COR-L47 (cell line): ENCODE results near the gene GRSF1.
A peak's percentile ranks its signal among the peaks of the same experiment; 100 is the strongest.
"Not testable (repeated sequence)": the region's sequence is repeated elsewhere in the genome, so short reads cannot be mapped to it uniquely, and the experiment has no call there.

ENCODE experiments used
- DNase-seq: peaks from one replicate; lab custom pipeline; 2025; lab: John Stamatoyannopoulos, UW

Gene GRSF1

DNA sequence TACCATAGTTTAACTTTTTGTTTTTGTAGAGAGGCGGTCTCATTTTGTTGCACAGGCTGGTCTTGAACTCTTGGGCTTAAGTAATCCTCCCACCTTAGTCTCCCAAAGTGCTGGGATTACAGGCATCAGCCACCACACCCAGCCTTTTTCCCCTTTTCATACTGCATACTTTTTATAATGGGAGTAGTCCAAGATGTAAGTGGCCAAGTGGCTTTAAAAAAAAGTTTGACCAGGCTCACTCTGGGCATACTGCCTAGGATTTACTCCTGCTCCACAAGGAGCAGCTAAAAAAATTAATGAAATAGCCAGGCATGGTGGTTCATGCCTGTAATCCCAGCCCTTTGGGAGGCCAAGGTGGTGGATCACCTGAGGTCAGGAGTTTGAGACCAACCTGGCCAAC lies 6.0 kb downstream of the GRSF1 start:
- no peak for DNase-seq

DNA sequence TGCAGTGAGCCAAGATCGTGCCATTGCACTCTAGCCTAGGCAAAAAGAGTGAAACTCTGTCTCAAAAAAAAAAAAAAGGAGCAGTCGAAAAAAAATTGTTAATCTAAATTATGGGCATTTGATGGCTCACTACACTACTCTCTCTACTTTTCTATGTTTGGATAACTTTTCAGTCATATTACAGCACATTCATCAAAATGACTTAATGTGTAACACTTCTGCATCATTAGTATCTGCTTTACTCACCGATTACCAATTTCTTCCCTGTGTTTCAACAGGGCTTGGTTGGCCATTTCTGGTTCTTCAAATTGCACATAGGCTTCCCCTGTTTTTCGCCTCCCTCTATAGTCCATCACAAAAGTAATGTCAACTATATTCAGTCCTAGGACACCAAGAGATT lies 8.4 kb downstream of the GRSF1 start:
- DNase-seq, result no peak

DNA sequence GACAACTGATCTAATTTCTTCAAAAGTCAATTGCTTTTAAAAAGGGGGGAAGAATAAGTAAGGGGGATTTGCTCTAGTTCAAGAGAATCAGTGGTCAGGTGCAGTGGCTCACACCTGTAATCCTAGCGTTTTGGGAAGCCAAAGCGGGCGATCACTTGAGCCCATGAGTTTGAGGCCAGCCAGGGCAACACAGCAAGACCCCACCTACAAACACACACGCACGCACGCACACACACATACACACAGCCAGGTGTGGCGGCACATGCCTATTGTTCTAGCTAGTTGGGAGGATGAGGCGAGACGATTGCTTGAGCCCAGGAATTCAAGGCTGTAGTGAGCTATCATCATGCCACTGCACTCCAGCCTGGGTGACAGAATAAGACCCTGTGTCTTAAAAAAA lies 9.6 kb downstream of the GRSF1 start:
- DNase-seq, result no peak

DNA sequence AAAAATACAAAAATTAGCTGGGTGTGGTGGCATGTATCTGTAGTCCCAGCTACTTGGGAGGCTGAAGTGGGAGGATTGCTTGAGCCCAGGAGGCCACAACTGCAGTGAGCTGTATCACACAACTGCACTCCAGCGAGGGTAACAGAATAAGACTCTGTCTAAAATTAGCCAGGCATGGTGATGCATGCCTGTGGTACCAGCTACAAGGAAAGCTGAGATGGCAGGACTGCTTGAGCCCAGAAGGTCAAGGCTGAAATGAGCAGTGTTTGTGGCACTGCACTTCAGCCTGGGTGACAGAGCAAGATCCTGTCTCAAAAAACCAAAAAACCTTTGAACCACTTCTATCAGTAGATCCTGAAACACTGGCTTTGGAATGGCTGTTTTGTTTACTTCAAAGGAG lies 10.2 kb downstream of the GRSF1 start:
- no peak for DNase-seq

DNA sequence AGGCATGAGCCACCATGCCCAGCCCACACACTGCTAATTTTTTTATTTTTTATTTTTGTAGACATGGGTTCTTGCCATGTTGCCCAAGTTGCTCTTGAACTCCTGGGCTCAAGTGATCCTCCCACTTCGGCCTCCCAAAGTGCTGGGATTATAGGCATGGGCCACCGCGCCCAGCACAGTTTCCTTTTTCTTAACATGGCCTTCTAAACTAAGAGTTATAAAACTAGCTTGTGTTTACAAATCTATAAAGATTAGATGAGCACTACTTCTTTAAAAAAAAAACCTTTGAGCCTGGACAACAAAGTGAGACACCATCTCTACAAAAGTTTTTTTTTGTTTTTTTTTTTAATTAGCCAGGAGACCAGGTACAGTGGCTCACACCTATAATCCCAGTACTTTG lies 10.7 kb downstream of the GRSF1 start:
- no peak for DNase-seq

DNA sequence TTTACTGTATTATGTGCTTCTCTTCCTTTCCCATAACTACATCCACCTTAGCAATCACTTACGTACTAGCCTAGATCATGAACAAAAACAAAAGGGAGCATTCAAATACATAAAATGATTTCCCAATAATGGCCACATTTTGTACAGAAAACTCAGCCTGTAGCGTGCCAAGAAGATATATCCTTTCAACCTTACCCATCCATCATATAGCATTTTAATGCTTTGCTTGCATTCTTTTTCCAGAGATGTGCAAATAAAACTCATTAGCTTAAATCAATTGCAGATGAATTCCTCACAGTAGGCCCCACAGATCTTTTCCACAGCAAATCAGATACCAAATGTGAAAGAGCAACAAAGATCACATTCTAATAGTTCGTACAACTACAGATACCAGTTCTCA lies 20.8 kb downstream of the GRSF1 start:
- no peak for DNase-seq

DNA sequence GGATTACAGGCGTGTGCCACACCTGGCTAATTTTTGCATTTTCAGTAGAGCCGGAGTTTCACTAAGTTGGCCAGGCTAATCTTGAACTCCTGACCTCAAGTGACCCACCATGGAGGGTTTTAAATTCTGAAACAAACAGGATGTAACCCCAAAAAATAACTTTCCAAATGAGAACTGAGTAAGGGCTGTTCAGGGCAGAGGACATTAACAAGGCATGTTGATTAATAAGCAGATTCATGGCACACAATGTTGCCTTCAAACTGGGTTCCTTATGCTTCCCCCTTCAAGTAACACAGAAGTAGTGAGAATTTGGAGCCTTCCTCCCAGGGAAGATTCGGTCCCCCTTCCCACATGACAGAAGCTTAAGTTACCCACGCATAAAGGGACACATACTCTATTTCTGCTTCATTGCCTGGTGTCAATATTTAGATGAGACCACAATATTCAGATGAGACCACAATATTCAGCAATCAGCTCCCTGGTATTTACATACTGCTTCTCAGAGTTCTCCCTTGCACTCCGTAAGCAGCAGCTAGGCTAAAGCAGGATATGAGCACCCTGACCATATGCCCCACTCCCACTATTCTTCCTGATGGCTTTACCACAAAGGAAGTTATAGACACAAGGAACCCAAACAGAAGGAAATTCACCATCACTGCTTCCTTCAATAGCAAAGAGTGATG lies 21.4 kb downstream of the GRSF1 start:
- DNase-seq, result no peak

DNA sequence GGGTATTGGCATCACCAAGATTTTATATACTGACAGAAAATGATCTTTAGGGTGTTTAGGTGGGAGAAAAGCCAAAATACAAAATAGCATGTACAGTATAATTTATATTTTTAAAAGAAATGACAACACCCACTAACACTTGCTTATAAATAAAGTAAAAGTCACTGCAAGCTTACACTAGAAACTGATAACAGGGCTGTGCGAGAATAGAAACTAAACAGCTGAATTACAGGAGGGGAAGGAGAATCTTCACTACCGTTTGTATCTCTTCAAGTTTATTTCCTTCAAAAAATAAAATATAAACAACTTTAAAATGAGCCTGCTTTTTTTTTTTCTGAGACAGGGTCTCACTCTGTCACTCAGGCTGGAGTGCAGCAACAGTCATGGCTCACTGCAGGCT lies 22.8 kb downstream of the GRSF1 start:
- DNase-seq, result no peak

DNA sequence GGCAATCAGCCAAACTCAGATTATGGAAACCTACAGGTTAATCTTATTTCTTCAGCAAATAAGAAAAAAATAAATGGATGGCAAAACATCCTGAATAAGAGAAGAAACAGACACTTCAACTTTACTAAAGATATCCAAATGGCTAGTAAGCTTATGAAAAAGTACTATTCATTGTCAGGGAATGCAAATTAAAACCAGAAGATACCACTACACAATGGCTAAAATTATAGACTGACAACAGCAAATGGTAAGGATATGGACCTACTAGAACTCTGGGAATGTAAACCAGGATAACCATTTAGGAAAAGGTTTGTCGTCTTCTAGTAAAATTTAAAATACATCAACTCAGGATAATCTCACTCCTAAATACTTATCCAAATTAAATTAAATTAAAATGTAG lies 24.3 kb downstream of the GRSF1 start:
- DNase-seq, result no peak

DNA sequence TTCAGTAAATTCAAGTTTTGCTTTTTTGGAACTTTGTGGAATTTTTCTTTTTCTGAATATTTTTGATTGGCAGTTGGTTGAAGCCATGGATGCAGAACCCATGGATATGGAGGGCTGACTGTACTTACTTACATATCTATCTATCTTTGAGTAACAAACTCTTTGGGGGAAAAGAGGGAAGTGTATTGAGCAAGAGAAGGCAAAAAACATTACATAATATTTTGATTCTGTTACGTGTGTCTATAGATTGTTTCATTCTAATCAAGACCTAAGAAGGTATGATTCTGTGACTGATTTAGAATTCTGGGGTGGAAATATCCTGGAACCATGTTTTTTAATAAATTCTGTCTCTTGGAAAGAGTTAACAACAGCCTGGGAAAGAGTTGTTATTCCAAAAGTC lies 31.5 kb downstream of the GRSF1 start:
- DNase-seq, result no peak

DNA sequence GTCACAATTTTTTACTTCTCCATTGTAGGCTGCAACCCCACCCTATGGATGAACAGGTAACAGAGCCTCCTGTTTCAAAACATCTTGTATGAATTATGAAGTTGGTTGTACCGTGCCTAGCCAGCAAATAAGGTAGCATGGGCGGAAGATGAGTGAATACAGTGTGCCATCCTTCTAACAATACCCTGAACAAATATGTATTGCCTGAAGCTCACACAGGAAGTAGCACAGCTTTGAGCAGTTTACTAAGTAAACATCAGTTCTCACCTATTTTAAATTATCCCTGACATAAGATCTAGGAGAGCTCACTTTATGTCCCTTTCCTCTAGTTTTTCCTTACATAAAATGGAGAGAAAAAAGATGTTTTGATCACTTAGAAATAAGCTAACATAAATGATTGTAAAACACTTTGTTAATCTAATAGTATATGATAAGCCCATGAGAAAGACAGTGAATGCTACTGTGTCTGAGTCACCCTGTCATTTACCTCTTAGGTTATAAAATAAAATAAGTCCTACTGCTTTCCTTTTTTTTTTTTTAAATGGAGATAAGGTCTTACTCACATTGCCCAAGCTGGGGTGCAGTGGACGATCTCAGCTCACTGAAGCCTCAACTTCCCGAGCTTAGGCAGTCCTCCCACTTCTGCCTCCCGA lies 36.6 kb downstream of the GRSF1 start:
- peak; percentile 24 for DNase-seq

DNA sequence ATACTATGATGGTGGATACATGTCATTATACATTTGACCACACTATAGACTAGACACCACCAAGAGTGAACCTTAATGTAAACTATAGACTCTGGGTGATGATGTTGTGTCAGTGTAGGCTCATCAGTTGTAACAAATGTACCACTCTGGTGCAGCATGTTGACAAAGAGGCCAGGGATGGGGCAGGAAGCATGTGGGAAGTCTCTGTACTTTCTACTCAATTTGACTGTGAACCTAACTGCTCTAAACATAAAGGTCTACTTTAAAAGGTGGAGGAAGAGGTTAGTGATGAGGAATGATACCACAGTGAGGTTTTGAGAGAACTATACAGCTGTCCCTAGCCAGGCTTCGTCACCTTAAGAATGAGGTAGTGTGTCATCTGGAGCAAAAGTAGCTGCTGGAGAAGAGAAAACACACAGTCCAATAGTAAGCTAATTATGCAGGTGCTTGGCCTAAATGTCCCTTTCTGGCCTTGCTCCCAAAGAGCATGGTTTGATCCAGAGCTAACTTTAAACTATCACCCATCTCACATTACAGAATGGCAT lies 38.4 kb downstream of the GRSF1 start:
- DNase-seq, result no peak

DNA sequence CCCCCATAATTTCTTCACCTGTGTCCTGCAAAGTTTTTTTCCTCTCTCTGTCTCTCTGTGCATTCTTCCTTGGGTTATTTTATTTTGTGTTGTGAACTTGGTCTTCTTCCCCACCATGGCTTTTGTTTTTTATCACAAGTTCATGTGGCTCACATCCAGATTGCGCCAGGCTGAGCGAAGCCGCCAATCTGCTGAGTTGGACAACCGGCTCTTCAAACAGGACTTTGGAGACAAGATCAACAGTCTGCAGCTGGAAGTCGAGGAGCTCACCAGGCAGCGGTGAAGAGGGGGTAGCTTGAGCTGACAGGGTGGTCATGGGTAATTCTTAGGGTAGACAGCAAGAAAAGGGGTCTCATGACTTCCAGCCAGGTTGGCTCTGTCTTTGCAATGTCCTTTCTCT lies 46.1 kb downstream of the GRSF1 start:
- DNase-seq, result no peak

DNA sequence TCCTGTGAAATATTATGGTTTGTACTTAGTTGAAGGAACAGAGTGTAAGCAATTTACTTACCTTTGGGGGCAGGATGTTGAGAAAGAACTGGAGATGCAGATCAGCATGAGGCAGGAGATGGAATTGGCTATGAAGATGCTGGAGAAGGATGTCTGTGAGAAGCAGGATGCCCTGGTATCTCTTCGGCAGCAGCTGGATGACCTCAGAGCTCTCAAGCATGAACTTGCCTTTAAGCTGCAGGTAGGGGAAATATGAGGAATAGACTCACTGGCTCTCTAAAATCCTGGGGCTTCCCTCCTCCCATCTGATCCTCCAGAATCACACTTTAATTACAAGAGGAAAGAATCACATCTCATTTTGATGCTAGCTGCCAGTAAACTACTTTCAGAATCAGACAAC lies 51.0 kb downstream of the GRSF1 start:
- DNase-seq, result no peak

DNA sequence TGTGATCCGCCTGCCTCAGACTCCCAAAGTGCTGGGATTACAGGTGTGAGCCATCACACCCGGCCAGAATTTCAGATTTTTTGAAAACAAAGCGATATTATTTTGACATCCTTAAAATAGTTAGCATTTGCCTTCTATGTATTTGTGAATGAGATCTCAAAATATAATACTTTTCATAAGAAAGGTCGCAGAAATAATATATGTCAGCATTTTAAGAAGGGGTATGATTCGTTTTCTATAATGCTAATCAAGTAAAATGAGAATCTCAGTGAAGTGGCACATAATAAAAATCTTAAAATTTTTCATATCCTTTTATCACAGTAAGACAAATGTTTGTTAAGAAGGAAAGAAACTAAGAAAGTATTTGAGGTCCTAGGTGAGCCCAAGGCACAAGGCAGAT lies 52.2 kb downstream of the GRSF1 start:
- no peak for DNase-seq

DNA sequence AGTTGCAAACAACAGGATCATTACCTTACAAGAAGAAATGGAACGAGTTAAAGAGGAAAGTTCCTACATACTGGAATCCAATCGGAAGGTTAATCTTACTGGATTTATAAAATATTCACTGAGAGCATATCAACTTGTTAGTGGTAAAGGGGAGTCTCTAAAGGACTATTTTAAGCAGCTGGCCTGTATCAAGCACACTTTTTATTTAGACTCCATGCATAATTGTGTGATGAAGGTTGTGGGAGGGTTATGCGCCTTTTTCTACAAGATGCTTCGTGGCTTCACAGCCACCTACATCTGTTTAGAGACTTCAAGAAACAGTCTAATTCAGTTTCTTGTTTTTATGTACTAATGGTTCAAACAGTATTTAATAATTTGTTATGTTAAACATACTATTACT lies 56.6 kb downstream of the GRSF1 start:
- DNase-seq, result no peak

DNA sequence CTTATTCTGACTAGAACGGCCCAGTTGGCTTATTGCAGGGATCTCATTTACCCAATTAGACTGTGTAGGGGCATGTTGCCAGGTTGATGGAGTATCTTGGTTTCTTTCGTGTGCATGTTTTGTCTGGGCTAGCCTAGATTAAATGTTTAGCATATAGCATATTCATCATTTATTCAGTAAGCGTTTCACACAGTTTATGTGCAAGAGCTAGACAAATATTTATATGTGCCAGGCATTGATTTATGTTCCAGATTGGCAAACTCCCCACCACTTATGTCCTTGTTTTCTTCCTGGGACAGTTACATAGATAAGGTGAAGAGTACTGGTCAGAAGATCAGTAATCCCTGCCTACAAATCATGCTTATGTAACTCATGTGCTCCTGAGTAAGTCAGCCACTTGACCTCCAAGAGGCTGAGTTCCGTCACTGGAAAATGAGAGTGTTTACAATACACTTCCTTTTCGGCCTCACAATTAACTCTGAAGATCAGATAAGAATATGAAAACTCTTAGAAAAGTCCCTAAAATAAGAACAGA lies 60.7 kb downstream of the GRSF1 start:
- DNase-seq, result no peak

DNA sequence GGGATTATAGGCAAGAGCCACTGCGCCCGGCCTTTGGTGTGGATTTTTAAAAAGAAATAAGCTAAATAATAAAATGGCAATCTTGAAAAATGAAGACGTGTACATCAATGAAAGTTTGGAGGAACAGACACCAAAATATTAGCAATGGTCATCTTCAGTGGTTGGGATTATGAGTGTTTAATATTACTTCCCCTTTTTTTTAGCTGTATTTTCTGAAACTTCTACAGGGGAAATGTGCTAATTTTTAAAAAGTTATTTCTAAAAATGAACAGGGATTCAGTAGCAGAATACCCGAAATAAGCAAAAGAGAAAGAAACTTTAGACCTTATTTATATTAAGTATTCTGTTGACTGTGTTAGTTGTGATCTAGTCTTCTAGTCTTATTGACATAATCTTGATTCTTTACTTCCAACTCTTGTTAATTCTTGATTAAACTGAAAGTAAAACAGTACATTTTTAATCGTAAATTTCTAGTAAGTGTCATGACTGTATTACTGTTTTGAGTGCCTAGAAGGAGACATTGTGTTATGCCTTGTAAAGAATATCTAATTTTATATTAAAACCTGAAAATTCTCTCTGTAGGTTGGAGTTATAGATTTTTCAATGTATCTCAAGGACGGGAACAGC lies 66.6 kb downstream of the GRSF1 start:
- DNase-seq, result no peak

DNA sequence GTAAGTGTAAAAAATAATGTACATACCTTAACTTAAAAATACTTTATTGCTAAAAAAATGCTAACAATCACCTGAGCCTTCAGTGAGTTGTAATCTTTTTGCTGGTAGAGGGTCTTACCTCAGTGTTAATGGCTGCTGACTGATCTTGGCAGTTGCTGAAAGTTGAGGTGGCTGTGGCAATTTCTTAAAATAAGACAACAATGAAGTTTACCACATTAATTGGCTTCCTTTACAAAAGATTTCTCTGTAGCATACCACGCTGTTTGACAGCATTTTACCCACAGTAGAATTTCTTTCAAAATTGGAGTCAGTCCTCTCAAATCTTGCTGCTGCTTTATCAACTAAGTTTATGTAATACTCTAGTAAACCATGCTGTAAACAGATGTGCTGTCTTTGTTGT lies 70.3 kb downstream of the GRSF1 start:
- DNase-seq, result not testable (repeated sequence)

DNA sequence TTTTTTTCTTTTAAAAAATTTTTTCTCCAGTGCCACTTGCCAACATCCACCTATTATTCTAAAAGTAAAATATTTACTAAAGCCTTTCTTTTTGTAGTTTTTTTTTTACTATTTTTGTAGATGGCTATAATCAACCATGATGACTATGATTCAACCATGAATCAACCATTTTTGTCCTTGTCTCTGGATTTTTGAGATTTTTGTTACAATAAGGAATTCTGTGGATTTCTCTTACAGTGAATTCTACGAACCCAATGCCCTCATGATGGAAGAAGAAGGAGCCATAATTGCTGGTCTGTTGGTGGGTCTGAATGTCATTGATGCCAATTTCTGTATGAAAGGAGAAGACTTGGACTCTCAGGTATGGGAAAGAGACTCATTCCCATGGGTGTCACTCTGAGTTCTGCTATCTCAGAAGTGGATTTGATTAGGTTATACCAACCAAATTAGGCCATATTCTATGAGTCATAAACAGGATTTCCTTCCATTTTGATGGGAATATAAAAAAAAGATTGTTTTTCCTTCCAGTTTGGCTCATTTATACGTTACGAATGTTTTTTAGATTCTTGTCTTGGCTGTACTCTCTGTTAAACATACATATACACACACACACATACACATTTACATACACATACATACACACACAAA lies 71.3 kb downstream of the GRSF1 start:
- no peak for DNase-seq
